Neutrophil (primary cell): ENCODE data around the gene KIF26B.

Experiments used
- H3K27ac ChIP-seq: fragments of 200-600 bp; sonication (generic); 2 replicates; pipeline ENCODE4 v1.5.1; 2016; ENCODE audit warnings: mild to moderate bottlenecking, moderate library complexity
- H3K27me3 ChIP-seq: fragments of 200-600 bp; sonication (generic); 2 replicates; pipeline ENCODE4 v1.6.0; 2016; ENCODE audit warnings: mild to moderate bottlenecking
- H3K36me3 ChIP-seq: fragments of 200-600 bp; sonication (generic); 2 replicates; pipeline ENCODE4 v1.5.1; 2017
- H3K4me1 ChIP-seq, 2 experiments: fragments of 200-600 bp in 1 of 2; sonication (generic) in 1 of 2; 1 replicate in 1 of 2; 2 replicates in 1 of 2; pipeline versions ENCODE4 v1.5.1 to v1.6.1; 2013 to 2016; ENCODE audit warnings: low read depth in 1 of 2, low read length in 1 of 2, mild to moderate bottlenecking in 1 of 2, moderate library complexity in 1 of 2; ENCODE audit not compliant: control insufficient read depth in 1 of 2, insufficient read depth in 1 of 2
- H3K4me3 ChIP-seq, 2 experiments: fragments of 200-600 bp in 1 of 2; sonication (generic) in 1 of 2; 1 replicate in 1 of 2; 2 replicates in 1 of 2; pipeline ENCODE4 v1.5.1; 2013 to 2016; ENCODE audit warnings: low read depth in 1 of 2, low read length in 1 of 2, mild to moderate bottlenecking in 1 of 2, moderate library complexity in 1 of 2
- H3K9me3 ChIP-seq: fragments of 200-600 bp; sonication (generic); 2 replicates; pipeline ENCODE4 v1.5.1; 2016
- CTCF ChIP-seq: fragments of 200-600 bp; sonication (generic); IDR thresholded peaks from 2 replicates; pipeline ENCODE4 v1.5.1; 2016; ENCODE audit warnings: antibody characterized with exemption

KIF26B gene

GRCh38 chr1:245294020-245294419 is 139.2 kb downstream of the KIF26B start:
- no peaks in the 10 kb centered on the region for H3K36me3 ChIP-seq
- TF ChIP-seq CTCF: no peak
- H3K27me3 ChIP-seq: no peaks in the 10 kb centered on the region
- H3K4me3 ChIP-seq: no peak overlapping the region
- no peaks in the 10 kb centered on the region for H3K4me1 ChIP-seq
- H3K27ac ChIP-seq: no peak overlapping the region
- no peaks in the 10 kb centered on the region for H3K9me3 ChIP-seq

GRCh38 chr1:245298781-245299180 is 144.0 kb downstream of the KIF26B start:
- H3K4me3 ChIP-seq: no peak overlapping the region
- H3K4me1 ChIP-seq: no peaks in the 10 kb centered on the region
- peaks cover under 1% of the 10 kb centered on the region for H3K27me3 ChIP-seq
- no peaks in the 10 kb centered on the region for H3K9me3 ChIP-seq
- no peak for TF ChIP-seq CTCF
- no peaks in the 10 kb centered on the region for H3K36me3 ChIP-seq
- H3K27ac ChIP-seq: no peak overlapping the region

- Histone ChIP-seq H3K4me1 (no peaks in the 10 kb centered on the region), H3K27me3 (peaks cover 5% of the 10 kb centered on the region), H3K4me3 (no peak overlapping the region), H3K36me3 (no peaks in the 10 kb centered on the region), H3K9me3 (no peaks in the 10 kb centered on the region), H3K27ac (no peak overlapping the region)
- no peak for TF ChIP-seq CTCF
Measured at GRCh38 chr1:245301162-245301580, 146.4 kb downstream of the KIF26B start.

- Histone ChIP-seq H3K4me1 (no peaks in the 10 kb centered on the region), H3K27me3 (peaks cover 5% of the 10 kb centered on the region), H3K36me3 (no peaks in the 10 kb centered on the region), H3K9me3 (no peaks in the 10 kb centered on the region), H3K4me3 (no peak overlapping the region), H3K27ac (no peak overlapping the region)
- TF ChIP-seq CTCF: no peak
Measured at GRCh38 chr1:245301921-245302320, 147.1 kb downstream of the KIF26B start.

GRCh38 chr1:245304698-245305097 is 149.9 kb downstream of the KIF26B start:
- Histone ChIP-seq H3K36me3 (no peaks in the 10 kb centered on the region), H3K27me3 (peaks cover 5% of the 10 kb centered on the region), H3K4me3 (no peak overlapping the region), H3K9me3 (no peaks in the 10 kb centered on the region), H3K4me1 (no peaks in the 10 kb centered on the region), H3K27ac (no peak overlapping the region)
- no peak for TF ChIP-seq CTCF

- Histone ChIP-seq H3K4me1 (peaks cover 9 to 10% of the 10 kb centered on the region in 2 experiments), H3K36me3 (no peaks in the 10 kb centered on the region), H3K9me3 (no peaks in the 10 kb centered on the region), H3K4me3 (no peak overlapping the region), H3K27me3 (peaks cover 5% of the 10 kb centered on the region), H3K27ac (no peak overlapping the region)
- no peak for TF ChIP-seq CTCF
Measured at GRCh38 chr1:245306020-245306419, 151.2 kb downstream of the KIF26B start.
